HG03565 (cell line): ENCODE data around the gene WRAP73.
"Not testable (repeated sequence)": the region's sequence is repeated elsewhere in the genome, so short reads cannot be mapped to it uniquely, and the experiment has no call there.

Experiments
- ATAC-seq: cut with Tn5 transposase; IDR thresholded peaks from one replicate; pipeline ENCODE4 v1.9.1; 2021; ENCODE audit warnings: mild to moderate bottlenecking, moderate library complexity; ENCODE audit not compliant: unreplicated experiment

Gene WRAP73

GRCh38 chr1:3601743-3602142 is 48.2 kb downstream of the WRAP73 start:
- ATAC-seq = no peak

DNA sequence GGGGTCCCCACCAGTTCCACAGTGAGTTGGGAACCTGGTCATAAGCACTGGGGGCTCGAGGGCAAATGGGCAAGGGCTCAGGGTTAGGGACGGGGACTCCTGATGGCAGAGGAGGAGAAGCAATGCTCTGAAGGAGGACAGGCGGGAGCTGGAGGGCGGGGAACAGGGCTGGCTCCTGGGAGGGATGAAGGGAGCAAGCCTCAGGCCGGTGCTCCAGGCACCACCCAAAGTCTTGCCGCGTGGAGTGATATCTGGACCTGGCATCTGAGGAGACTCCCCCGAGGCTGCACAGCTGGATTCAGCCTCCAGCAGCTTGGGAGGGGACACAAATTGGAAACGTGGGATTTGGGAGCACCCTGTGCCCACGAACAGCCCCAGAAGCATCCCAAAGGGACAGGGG is 49.5 kb downstream of the WRAP73 start:
- no peak for ATAC-seq

DNA sequence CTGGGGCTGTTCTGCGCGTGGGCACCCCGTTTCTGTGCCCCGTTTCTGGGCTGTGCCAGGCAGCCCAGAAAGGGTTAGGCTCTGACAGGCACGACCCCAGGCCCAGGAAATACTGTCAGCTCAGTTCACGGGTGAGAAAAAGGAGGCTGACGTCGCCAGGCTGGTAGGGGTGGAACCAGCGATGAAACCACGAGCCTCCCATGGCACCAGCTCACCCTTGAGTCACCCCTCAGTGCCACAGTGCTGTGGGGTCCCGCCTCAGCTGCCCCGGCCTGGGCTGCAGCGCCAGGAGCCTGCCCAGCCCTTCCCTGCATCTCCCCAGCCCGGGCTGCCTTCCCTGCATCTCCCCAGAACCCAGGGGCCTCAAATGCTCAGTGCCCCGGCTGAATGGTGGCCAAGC is 50.1 kb downstream of the WRAP73 start:
- no peak for ATAC-seq

DNA sequence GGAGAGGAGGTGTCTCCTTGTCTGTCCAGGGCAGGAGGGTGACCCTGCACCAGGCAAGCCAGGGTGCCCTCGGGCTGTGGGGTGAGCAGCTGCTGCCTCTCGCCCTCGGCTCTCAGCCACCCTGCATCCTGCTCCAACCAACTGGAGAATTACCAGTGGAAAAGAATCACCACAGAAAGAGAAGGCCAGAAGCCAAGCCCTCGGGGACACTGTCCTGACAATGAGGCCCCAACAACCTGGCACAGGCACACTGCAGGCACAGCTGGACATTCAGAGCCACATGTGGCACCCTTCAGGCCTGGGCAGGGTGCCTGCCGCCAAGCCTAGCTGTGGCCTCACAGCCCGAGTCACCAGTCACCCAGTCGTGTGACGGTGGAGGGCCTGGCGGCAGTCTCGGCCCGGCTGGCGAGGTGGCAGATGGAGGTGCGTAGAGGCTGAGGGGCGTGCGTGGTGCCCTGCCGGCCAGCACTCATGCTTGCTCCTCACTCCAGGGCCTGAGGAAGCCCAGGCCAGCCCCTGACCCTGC is 50.6 kb downstream of the WRAP73 start:
- no peak for ATAC-seq

- ATAC-seq = no peak
Measured at GRCh38 chr1:3598522-3599285, 51.2 kb downstream of the WRAP73 start.

DNA sequence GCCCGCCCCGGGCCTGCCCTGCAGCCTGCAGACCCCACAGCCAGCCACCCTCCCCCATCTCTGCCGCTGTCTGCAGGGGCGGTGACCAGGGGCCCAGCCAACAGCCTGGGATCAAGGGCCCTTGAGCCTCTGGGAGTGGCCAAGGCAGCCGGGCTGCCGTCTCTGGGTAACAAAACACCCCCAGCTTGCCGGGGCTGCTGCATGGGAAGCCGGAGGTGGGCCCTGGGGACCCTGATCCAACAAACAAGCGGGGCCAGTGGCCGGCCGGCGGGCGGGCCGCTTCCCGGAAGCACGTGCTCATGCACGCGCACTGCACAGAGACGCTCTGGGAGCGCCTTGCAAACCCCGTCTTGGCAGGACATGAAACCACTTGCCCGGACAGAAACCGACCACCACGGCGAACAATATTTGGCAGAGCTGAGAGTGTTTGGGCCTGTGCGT is 51.8 kb downstream of the WRAP73 start:
- no peak for ATAC-seq

DNA sequence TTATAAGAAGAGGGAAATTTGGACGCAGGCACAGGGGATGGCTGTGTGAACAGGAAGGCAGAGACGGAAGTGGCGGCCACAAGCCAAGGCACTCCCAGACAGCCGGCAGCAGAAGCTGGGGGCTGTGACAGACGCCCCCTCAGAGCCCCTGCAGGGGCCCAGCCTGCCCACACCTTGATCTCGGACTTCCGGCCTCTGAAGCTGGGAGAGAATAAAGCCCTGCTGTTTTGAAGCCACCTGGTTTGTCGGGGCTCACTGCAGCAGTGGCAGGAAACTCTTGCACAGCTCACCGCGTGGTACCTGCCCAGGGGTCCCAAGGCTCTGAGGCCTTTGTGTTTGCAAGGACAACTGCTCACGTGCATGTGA is 52.3 kb downstream of the WRAP73 start:
- no peak for ATAC-seq

- ATAC-seq = no peak
Measured at GRCh38 chr1:3596663-3597598, 53.0 kb downstream of the WRAP73 start.

GRCh38 chr1:3595949-3596348 is 54.0 kb downstream of the WRAP73 start:
- no peak for ATAC-seq

- ATAC-seq = no peak
Measured at GRCh38 chr1:3594706-3595377, 55.1 kb downstream of the WRAP73 start.

- no peak for ATAC-seq
Measured at GRCh38 chr1:3593745-3594144, 56.2 kb downstream of the WRAP73 start.

DNA sequence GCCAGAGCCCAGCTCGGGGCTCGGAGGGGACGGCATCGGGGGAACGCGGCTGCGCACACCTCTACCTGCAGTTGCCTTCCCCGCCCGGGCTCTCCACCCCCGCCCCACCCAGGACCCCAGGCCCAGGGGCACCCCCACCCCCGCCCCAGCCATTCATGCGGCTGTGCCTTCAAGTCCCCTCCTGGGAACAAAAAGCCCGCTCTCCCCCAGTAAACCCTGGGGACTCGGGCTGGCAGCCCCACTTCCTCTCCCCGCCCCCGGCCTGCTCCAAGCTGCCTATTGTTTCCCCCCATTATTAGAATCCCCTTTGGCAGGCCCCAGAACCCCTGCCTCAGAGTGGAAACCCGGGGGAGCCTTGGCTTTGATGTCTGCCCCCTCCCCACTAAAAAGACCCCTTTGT is 56.6 kb downstream of the WRAP73 start:
- ATAC-seq = no peak

DNA sequence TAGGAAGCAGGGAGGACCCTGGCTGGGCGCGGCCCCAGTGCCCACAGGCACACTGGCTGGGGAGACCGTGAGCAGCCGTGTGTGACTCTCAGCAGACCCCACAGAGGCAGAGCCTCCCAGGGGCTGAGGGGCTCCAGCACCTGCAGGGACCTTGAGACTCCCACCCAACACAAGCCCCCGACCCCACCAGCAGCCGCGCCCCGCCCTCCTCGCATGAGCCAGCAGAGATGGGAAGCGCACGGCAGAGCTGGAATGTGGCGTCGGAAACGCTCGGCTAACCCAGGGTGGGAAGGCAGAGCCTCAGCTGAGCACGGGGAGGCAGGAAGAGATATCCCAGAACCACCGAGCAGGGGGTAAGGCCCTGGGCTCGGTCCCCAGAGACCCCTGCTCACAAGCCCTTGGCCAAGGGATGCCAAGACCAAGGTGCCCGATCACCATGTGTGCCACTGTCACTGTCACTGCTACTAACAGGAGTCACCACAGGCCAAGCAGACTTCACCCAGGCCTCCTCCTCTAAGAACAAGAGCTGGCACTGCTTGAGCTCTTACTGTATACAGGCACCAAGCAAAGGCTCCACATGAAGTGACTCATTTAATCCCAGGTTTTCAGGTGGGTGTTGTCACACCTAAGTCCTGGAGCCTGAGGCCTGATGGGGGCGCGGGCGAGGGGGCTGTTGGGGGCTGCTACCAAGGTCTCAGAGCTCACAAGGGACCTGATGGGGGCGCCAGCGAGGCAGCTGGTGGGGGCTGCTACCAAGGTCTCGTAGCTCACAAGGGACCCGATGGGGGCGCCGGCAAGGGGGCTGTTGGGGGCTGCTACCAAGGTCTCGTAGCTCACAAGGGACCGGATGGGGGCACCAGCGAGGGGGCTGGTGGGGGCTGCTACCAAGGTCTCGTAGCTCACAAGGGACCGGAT is 58.7 kb downstream of the WRAP73 start:
- no peak for ATAC-seq

GRCh38 chr1:3590139-3590763 is 59.7 kb downstream of the WRAP73 start:
- no peak for ATAC-seq

DNA sequence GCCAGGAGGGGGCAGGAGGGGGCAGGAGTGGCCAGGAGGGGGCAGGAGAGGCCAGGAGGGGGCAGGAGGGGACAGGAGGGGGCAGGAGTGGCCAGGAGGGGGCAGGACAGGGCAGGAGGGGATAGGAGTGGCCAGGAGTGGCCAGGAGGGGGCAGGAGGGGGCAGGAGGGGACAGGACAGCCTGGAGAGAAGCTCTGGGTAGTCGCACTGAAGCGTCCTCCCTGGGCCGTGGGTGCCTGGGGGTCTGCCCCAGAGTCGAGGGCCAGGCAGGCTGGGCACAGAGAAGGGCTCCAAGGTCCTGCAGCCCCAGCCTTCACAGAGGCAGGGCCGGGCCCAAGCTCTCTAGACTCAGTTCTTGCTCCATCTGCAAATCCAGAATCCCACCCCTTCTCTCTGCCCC is 61.5 kb downstream of the WRAP73 start:
- no peak for ATAC-seq

GRCh38 chr1:3586986-3587759 is 62.7 kb downstream of the WRAP73 start:
- no peak for ATAC-seq

GRCh38 chr1:3585940-3586568 is 63.8 kb downstream of the WRAP73 start:
- no peak for ATAC-seq

DNA sequence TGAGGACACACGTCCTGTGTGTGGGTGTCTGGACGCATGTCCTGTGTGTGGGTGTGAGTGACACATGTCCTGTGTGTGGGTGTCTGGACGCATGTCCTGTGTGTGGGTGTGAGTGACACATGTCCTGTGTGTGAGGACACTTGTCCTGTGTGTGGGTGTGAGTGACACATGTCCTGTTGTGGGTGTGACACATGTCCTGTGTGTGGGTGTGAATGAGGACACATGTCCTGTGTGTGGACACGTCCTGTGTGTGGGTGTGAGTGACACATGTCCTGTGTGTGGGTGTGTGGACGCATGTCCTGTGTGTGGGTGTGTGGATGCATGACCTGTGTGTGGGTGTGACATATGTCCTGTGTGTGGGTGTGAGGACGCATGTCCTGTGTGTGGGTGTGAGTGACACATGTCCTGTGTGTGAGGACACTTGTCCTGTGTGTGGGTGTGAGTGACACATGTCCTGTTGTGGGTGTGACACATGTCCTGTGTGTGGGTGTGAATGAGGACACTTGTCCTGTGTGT is 64.5 kb downstream of the WRAP73 start:
- ATAC-seq = not testable (repeated sequence)
